Islet of Langerhans (tissue), 1 donor: ENCODE data around the gene EEF1AKMT2.
"Not testable (repeated sequence)": the region's sequence is repeated elsewhere in the genome, so short reads cannot be mapped to it uniquely, and the experiment has no call there.

Source experiments
- FAIRE-seq: peaks from one replicate; lab custom pipeline; 2011; peaks lifted over from hg19 to GRCh38; lab: Jason Lieb, UNC

The EEF1AKMT2 gene

DNA sequence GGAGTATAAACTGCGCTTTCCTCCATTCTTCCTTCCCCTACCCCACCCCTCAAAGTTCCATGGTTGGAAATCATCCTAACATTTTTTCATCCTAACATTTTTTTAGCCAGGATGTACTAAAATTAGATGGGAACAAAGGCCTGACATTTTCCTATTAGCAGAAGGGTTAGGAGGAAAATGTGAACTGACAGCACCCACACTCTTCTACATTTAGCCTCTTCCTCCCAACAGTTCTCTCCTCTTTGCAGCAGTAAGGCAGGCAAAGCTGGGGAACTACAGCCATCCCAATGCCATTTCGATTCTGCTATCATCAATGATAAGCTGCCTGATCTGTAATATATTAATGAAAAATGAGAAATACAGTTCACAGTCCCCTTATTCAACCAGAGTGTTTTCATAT is 36.1 kb downstream of the EEF1AKMT2 start:
- no peak for FAIRE-seq

- no peak for FAIRE-seq
Observed at GRCh38 chr10:124754227-124754626, 37.5 kb downstream of the EEF1AKMT2 start.

GRCh38 chr10:124748953-124749645 is 42.6 kb downstream of the EEF1AKMT2 start:
- no peak for FAIRE-seq

GRCh38 chr10:124748166-124748565 is 43.5 kb downstream of the EEF1AKMT2 start:
- no peak for FAIRE-seq

DNA sequence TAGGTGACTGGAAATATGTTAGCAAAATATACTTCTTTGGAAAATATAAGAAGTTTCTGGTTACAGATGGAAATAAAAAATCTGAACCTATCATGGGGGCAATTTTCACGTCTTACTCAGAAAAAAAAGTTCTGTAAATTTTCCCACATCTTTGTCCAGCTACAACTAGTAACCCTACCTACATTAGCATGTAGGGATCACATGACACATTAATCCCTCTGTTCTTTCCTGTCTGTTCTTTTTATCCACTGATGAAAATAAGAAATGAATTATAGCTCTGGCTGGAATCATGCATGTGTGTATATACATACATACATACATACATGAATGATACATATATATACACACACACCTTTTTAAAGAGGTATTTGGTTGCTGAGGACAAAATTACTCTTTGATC is 43.9 kb downstream of the EEF1AKMT2 start:
- no peak for FAIRE-seq

DNA sequence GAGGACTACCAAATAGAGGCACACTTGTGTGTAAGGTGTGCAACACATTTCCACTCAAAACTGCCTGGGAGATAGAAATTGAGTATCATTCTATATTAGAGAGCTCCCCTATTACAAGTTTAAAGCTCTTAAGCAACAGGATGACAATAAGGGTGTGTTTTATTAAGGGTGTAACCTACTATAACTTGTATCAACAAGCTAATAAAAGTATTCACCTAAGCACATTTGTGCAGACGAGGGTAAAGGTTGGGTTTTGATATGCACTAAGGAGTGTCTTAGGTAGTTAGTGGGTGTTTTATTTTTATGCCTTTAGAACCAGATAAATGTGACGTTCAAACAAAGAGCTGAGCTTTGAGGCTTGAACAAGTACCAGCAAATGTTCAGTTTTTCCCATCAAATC is 44.7 kb downstream of the EEF1AKMT2 start:
- FAIRE-seq, result no peak

- not testable (repeated sequence) for FAIRE-seq
Observed at GRCh38 chr10:124746447-124746846, 45.2 kb downstream of the EEF1AKMT2 start.

- FAIRE-seq, result peak; percentile 98
Observed at GRCh38 chr10:124745673-124746072, 46.0 kb downstream of the EEF1AKMT2 start.

DNA sequence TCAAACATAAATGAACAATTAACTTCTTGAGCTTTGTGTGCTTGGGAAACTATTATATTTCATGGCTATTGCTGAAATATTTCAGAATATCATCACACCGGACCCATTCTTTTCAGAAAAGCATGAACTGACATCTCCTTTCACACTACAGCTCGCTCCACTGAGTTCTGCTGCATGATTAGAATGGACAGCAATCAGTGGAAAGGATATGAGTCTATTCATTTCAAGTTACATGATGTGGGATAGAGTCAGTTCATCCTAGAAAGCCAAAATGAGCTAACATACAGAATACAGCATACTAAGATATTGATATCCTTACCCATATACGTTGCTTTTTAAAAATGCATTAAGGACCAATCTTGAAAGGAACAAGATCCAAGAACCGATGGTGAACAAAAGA is 46.4 kb downstream of the EEF1AKMT2 start:
- no peak for FAIRE-seq

- peak; percentile 24 for FAIRE-seq
Observed at GRCh38 chr10:124744102-124745050, 47.3 kb downstream of the EEF1AKMT2 start, which contains the start of gene FAM53B. TSS of gene FAM53B (minus strand) at chr10:124744378. CDS start at chr10:124706713, 37,665 bp downstream.

DNA sequence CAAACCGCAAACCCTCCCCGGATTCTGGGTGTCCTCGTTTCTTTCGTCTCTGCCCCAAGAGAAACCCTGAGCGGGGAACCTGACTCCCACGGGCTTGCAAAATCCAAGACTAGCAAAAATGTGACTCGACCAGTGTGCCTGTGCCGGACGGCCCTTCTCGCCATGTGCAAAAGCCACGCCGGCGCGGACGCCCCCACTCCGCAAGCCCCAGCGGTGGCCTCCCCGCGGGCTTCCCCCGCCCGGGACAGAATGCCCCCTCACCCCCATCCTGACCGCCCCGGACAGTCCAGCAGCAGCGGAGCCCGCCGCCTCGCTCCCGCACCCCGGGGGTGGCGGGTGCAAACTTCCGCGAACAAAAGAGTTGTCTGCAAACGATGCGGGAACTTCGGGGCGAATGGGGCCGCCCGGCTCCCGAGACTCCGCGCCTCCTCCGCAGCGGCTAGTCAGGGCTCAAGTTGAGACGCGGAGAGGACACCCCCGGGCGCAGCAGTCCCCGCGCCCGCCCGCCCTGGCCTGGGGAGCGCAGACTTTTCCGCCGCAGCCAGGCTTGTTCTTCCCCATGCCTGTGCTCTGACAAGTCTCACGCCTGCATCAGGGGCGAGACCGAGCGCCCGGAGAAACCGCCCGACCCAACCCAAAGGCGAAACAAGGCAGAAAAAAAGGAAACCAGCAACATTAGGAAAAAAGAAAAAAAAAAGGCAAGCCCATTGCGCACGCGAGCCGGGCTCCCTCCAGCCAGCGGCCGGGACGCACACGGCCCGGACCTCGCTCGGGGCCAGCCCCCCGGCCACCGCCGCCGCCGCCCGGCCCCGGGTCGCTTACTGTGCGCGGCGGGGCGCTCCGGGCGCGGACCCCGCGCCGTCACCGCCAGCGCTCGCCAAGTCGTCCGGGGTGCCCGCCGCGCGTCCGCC is 48.2 kb downstream of the EEF1AKMT2 start:
- FAIRE-seq, result no peak

DNA sequence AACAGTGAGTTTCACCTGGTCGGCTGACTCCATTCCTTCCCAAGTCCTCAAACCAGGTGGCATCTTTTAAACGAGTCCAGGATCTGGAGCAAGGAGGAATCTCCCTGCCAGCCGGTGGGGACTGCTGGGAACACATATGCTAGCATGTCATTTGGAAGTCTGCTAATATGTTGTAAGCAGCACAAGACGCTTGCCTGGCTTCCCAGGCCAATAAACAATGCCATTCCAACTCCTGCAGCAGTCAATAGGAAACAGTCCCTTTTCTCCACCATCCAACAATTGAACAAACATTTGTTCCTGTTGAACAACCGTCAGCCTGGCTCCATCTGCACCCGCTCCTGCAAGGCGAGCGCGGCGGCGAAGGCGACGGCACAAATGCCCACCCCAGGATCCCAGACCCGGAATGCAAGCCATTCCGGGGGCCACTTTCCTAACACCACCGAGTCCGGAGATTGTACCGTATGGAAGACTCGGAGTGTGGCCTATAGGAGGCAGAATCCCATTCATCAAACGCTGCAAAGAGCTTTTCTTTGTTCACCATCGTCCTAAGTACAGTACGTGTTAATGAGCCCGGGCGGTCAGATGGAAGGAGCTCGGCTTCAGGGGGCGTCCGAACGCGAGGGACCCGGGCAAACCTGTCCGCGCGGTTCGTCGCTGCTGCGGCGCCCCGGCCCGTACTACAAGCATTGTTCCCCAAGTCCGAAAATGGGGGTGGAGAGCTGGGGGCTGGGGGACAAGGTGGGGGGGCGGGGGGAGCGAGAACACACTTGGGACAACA is 49.1 kb downstream of the EEF1AKMT2 start:
- FAIRE-seq, result no peak

GRCh38 chr10:124741922-124742412 is 49.7 kb downstream of the EEF1AKMT2 start:
- FAIRE-seq, result no peak

GRCh38 chr10:124741281-124741921 is 50.3 kb downstream of the EEF1AKMT2 start:
- no peak for FAIRE-seq

- peak; percentile 85 for FAIRE-seq
Observed at GRCh38 chr10:124740369-124741280, 51.1 kb downstream of the EEF1AKMT2 start.

GRCh38 chr10:124739986-124740368 is 51.7 kb downstream of the EEF1AKMT2 start:
- no peak for FAIRE-seq

GRCh38 chr10:124739119-124739921 is 52.4 kb downstream of the EEF1AKMT2 start:
- no peak for FAIRE-seq

DNA sequence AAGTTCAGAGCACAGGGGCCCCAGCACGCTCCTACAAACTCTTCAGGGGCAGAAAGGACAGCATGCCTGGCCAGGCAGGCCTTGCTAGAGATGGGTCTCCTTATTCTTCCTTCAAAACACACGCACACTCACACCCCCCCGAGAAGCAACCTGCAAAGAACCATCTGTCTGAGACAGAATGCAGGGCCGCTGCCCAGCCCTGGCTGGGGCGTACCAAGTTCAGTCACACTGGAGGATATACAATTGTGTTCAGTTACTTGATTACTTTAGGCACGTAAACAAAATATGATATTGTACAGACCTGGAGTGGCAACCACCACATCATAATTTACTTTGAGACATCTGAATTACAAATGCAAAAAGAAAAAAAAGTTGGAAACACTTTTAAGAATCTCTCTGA is 53.2 kb downstream of the EEF1AKMT2 start:
- FAIRE-seq, result no peak

DNA sequence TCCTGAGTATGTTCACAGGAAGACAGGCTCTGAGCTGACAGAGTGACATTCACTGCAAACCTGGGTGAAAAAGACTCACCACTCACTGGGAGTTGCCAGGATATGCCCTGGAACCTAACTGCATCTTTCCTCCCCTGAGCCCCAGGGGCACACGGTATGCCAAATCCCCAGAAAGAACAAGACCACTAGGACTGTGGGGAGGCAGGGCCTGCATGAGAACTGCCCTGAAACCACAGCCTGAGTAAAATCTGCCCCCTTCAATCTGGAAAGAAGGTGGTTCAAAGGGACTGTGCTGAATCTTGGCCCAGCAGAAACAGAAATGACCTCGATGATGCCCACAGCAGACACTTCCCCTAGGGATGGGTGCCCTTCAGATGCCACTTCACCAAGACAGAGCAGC is 54.0 kb downstream of the EEF1AKMT2 start:
- no peak for FAIRE-seq
